ENCODE data around the gene ATP1B3. TPM values are rescaled to one million over a fixed set of nuclear protein-coding genes. Genes with fewer than 3 reads are reported as not detected.
"Not testable (repeated sequence)": the region's sequence is repeated elsewhere in the genome, so short reads cannot be mapped to it uniquely, and the experiment has no call there.

Gene ATP1B3
- total and polyA plus RNA-seq, 2 of the 13 experiments (the other 11 are each of a cell fraction or from before 2014, with no cell fraction given): 84.3 to 93.6 TPM

DNA sequence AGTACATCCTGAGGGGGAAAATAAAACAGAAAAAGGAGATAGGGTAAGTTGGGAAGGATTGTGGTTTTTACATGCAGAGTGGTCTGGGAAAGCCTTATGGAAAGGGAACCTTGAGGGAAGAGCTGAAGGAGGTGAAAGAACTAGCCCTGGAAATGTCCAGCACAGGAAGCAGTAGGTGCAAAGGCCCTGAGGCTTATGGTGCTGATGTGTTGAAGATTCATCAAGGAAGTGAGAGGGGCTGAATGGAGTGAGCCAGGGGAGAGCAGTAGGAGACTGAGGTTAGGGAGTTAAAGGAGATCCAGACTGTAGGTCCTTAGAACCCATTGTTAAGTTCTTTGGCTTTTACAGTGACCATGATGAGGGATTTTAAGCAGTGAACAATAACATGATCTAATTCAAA is 33.0 kb downstream of the ATP1B3 start:
- no peaks in the 10 kb centered on the region for H3K79me2 ChIP-seq (ENCODE audit: insufficient read depth, low read length)
- H3K9me3 ChIP-seq (ENCODE audit: low read length): no peaks in the 10 kb centered on the region
- H3K9ac ChIP-seq (ENCODE audit: insufficient read depth, low read depth, low read length): no peak overlapping the region
- H3K4me2 ChIP-seq (ENCODE audit: low read depth, low read length): no peak overlapping the region
- FAIRE-seq (no peak), ATAC-seq (no peak), DNase-seq (ENCODE audit: low spot score) (no peak)
- H3K36me3 ChIP-seq (replicated peaks in 1 of 2; ENCODE audit: control insufficient read depth in 1 of 2, insufficient read depth in 2 of 2, low read length in 2 of 2): peaks cover 11 to 56% of the 10 kb centered on the region in 2 experiments
- no peak overlapping the region for H2AFZ ChIP-seq (ENCODE audit: low read length)
- no peak overlapping the region for H3K27ac ChIP-seq (ENCODE audit: extremely low read length, insufficient read depth, low read length)
- H3K27me3 ChIP-seq (ENCODE audit: control insufficient read depth in 1 of 2, insufficient read depth in 2 of 2, low read length in 2 of 2): no peaks in the 10 kb centered on the region
- CTCF ChIA-PET (ENCODE audit: low intra/inter-chr PET ratio, low total read pairs): no interaction called here
- no peak overlapping the region for H3K4me3 ChIP-seq (replicated peaks in 1 of 3; ENCODE audit: insufficient read depth in 1 of 3, low read depth in 2 of 3, low read length in 3 of 3)
- no peaks in the 10 kb centered on the region for H3K4me1 ChIP-seq (ENCODE audit: insufficient read depth, low read length)
- POLR2A ChIA-PET: no interaction called here
- intact Hi-C loops (cut with micrococcal nuclease; ENCODE audit: unreplicated experiment) (no loop called here), in situ Hi-C loops (cut with HindIII; ENCODE audit: extremely low pct_ligation_motif_present, low pct_unique_long_range_greater_than_20kb) (no loop called here)
- no peak for TF ChIP-seq PRMT3 (CRISPR knock-in tag; IDR thresholded peaks at IDR 0.05; ENCODE audit: borderline replicate concordance, low read depth)
- TF ChIP-seq ELF4 (CRISPR knock-in tag; IDR thresholded peaks at IDR 0.05; ENCODE audit: borderline replicate concordance): no peak
- TF ChIP-seq TFDP1 (CRISPR knock-in tag; IDR thresholded peaks at IDR 0.05; ENCODE audit: borderline replicate concordance): no peak
- TF ChIP-seq ZNF558 (CRISPR knock-in tag; IDR thresholded peaks at IDR 0.05; ENCODE audit: borderline replicate concordance): no peak
- TF ChIP-seq ZNF83 (CRISPR knock-in tag; IDR thresholded peaks at IDR 0.05; ENCODE audit: borderline replicate concordance): no peak
- TF ChIP-seq ZMAT3 (CRISPR knock-in tag; conservative IDR thresholded peaks at IDR 0.05): no peak
- TF ChIP-seq, protein P1, sequence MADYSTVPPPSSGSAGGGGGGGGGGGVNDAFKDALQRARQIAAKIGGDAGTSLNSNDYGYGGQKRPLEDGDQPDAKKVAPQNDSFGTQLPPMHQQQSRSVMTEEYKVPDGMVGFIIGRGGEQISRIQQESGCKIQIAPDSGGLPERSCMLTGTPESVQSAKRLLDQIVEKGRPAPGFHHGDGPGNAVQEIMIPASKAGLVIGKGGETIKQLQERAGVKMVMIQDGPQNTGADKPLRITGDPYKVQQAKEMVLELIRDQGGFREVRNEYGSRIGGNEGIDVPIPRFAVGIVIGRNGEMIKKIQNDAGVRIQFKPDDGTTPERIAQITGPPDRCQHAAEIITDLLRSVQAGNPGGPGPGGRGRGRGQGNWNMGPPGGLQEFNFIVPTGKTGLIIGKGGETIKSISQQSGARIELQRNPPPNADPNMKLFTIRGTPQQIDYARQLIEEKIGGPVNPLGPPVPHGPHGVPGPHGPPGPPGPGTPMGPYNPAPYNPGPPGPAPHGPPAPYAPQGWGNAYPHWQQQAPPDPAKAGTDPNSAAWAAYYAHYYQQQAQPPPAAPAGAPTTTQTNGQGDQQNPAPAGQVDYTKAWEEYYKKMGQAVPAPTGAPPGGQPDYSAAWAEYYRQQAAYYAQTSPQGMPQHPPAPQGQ (CRISPR knock-in tag; IDR thresholded peaks at IDR 0.05; ENCODE audit: borderline replicate concordance): no peak
- no peak for TF ChIP-seq TBP (CRISPR knock-in tag; IDR thresholded peaks at IDR 0.05)
- no peak for TF ChIP-seq KDM3A (CRISPR knock-in tag; IDR thresholded peaks at IDR 0.05; ENCODE audit: low read depth)
- TF ChIP-seq PITX1 (CRISPR knock-in tag; IDR thresholded peaks at IDR 0.05): no peak
- TF ChIP-seq SALL2 (CRISPR knock-in tag; IDR thresholded peaks at IDR 0.05): no peak
- no peak for TF ChIP-seq ZNF12 (CRISPR knock-in tag; IDR thresholded peaks at IDR 0.05)
- no peaks in the 10 kb centered on the region for H4K20me1 ChIP-seq (ENCODE audit: insufficient read depth, low read length)
- BruUV-seq (replicated peaks): no TSS peak

- DNase-seq (ENCODE audit: low spot score); CTCF ChIA-PET (ENCODE audit: low intra/inter-chr PET ratio, low total read pairs); H3K9me3 ChIP-seq (ENCODE audit: low read length); H2AFZ ChIP-seq (ENCODE audit: low read length); H3K9ac ChIP-seq (ENCODE audit: insufficient read depth, low read depth, low read length); FAIRE-seq; POLR2A ChIA-PET; H3K4me2 ChIP-seq (ENCODE audit: low read depth, low read length); H3K4me3 ChIP-seq (replicated peaks in 1 of 3; ENCODE audit: insufficient read depth in 1 of 3, low read depth in 2 of 3, low read length in 3 of 3); H3K4me1 ChIP-seq (ENCODE audit: insufficient read depth, low read length); H3K79me2 ChIP-seq (ENCODE audit: insufficient read depth, low read length); H3K27me3 ChIP-seq (ENCODE audit: control insufficient read depth in 1 of 2, insufficient read depth in 2 of 2, low read length in 2 of 2); H4K20me1 ChIP-seq (ENCODE audit: insufficient read depth, low read length); in situ Hi-C loops (cut with HindIII; ENCODE audit: extremely low pct_ligation_motif_present, low pct_unique_long_range_greater_than_20kb); BruUV-seq (replicated peaks); ATAC-seq; H3K27ac ChIP-seq (ENCODE audit: extremely low read length, insufficient read depth, low read length): not testable (repeated sequence)
- intact Hi-C loops (cut with micrococcal nuclease; ENCODE audit: unreplicated experiment): loop anchor here (5.0 kb wide), 1 partner anchor 263 kb away; no protein-coding TSS in a partner anchor
- 98% methylated on average over 4 of the region's 4 CpGs for WGBS (ENCODE audit: low lambda C conversion rate)
- H3K36me3 ChIP-seq (replicated peaks in 1 of 2; ENCODE audit: control insufficient read depth in 1 of 2, insufficient read depth in 2 of 2, low read length in 2 of 2): peaks cover 14 to 61% of the 10 kb centered on the region in 2 experiments
Observed at GRCh38 chr3:141909986-141910385, 33.5 kb downstream of the ATP1B3 start.

Measured in HepG2 (cell line).